IMR-90 (cell line): ENCODE measurements around the gene MACROD1. TPM values are rescaled to one million over a fixed set of nuclear protein-coding genes. Genes with fewer than 3 reads are reported as not detected.

ENCODE experiments used
- ATAC-seq: fragments of 200-7000 bp; cut with Tn5 transposase; 2 replicates; pipeline ENCODE4 v1.9.1; 2020; ENCODE audit warnings: low read depth, mild to moderate bottlenecking, moderate library complexity
- BruUV-seq: library from RNA; stranded (reverse); fragments of 400-500 nt; replicated peaks from 2 replicates; lab custom pipeline; 2021; lab: Mats Ljungman, UMichigan
- CTCF ChIA-PET: fragments of 300-600 bp; formaldehyde crosslinking; extraction: SDS; loops from one replicate; lab custom pipeline; 2021; ENCODE audit warnings: antibody characterized with exemption; lab: Yijun Ruan, JAX
- POLR2A ChIA-PET: fragments of 300-600 bp; sonication (Branson Sonifier 250); formaldehyde crosslinking; loops from one replicate; lab custom pipeline; 2022; ENCODE audit warnings: antibody characterized with exemption; ENCODE audit not compliant: unreplicated experiment; lab: Charles Lee
- DNase-seq: peaks from one replicate; pipeline ENCODE4 v3.0.0; 2013
- H2AFZ ChIP-seq: replicated peaks from 2 replicates; pipeline ENCODE3; 2013; ENCODE audit warnings: low read length, mild to moderate bottlenecking; ENCODE audit not compliant: poor library complexity
- H2AK5ac ChIP-seq: 2 replicates; pipeline ENCODE4 v1.6.1; 2013; ENCODE audit warnings: low read depth, low read length, inconsistent platforms
- H2AK9ac ChIP-seq: replicated peaks from 2 replicates; pipeline ENCODE3; 2013; ENCODE audit warnings: mild to moderate bottlenecking, low read depth, low read length, moderate library complexity; ENCODE audit not compliant: poor library complexity
- H2BK120ac ChIP-seq: 2 replicates; pipeline ENCODE4 v1.6.1; 2013; ENCODE audit warnings: low read depth, low read length, inconsistent platforms
- H2BK15ac ChIP-seq: 3 replicates; pipeline ENCODE4 v1.6.1; 2013; ENCODE audit warnings: low read depth, low read length, inconsistent platforms
- H2BK20ac ChIP-seq: 2 replicates; pipeline ENCODE4 v1.6.1; 2013; ENCODE audit warnings: low read depth, mild to moderate bottlenecking, inconsistent platforms, low read length, moderate library complexity
- H2BK5ac ChIP-seq: 2 replicates; pipeline ENCODE4 v1.6.1; 2013; ENCODE audit warnings: mild to moderate bottlenecking, low read depth, low read length, inconsistent platforms; ENCODE audit not compliant: poor library complexity, severe bottlenecking
- H3K14ac ChIP-seq: replicated peaks from 2 replicates; pipeline ENCODE4 v1.6.1; 2013; ENCODE audit warnings: low read depth, low read length, inconsistent platforms
- H3K18ac ChIP-seq: 2 replicates; pipeline ENCODE4 v1.6.1; 2013; ENCODE audit warnings: low read depth, low read length, control low read depth
- H3K23ac ChIP-seq: 2 replicates; pipeline ENCODE4 v1.6.1; 2013; ENCODE audit warnings: low read depth, low read length, inconsistent platforms
- H3K27ac ChIP-seq: 2 replicates; pipeline ENCODE4 v1.5.1; 2013; ENCODE audit warnings: mild to moderate bottlenecking, control low read depth, low read length; ENCODE audit not compliant: insufficient read depth
- H3K27me3 ChIP-seq: 2 replicates; pipeline ENCODE4 v1.6.1; 2013; ENCODE audit warnings: low read length; ENCODE audit not compliant: control insufficient read depth, insufficient read depth
- H3K36me3 ChIP-seq: 2 replicates; pipeline ENCODE4 v1.6.1; 2013; ENCODE audit warnings: low read length, mixed read lengths; ENCODE audit not compliant: control insufficient read depth, insufficient read depth
- H3K4ac ChIP-seq: 2 replicates; pipeline ENCODE4 v1.6.1; 2013; ENCODE audit warnings: low read depth, low read length, inconsistent platforms
- H3K4me1 ChIP-seq: 2 replicates; pipeline ENCODE4 v1.6.1; 2013; ENCODE audit warnings: low read length, mixed read lengths; ENCODE audit not compliant: control insufficient read depth, insufficient read depth
- H3K4me2 ChIP-seq: 2 replicates; pipeline ENCODE4 v1.6.1; 2013; ENCODE audit warnings: low read depth, mild to moderate bottlenecking, control low read depth, low read length, moderate library complexity
- H3K4me3 ChIP-seq: 2 replicates; pipeline ENCODE4 v1.5.1; 2013; ENCODE audit warnings: low read depth, mild to moderate bottlenecking, control low read depth, low read length, moderate library complexity; ENCODE audit not compliant: insufficient read depth
- H3K56ac ChIP-seq: 2 replicates; pipeline ENCODE4 v1.6.1; 2013; ENCODE audit warnings: low read length, inconsistent platforms; ENCODE audit not compliant: insufficient read depth; ENCODE audit errors: extremely low read depth
- H3K79me1 ChIP-seq, 2 experiments: 2 replicates each; pipeline ENCODE4 v1.6.1; 2013; ENCODE audit warnings: low read length in 2 of 2, inconsistent platforms in 1 of 2, low read depth in 1 of 2
- H3K9ac ChIP-seq: 2 replicates; pipeline ENCODE4 v1.6.1; 2013; ENCODE audit warnings: low read depth, low read length, control low read depth
- H3K9me1 ChIP-seq: 2 replicates; pipeline ENCODE4 v1.6.1; 2013; ENCODE audit warnings: low read length, inconsistent platforms; ENCODE audit not compliant: insufficient read depth
- H3K9me3 ChIP-seq: 2 replicates; pipeline ENCODE4 v1.6.1; 2013; ENCODE audit warnings: low read length; ENCODE audit not compliant: control insufficient read depth, insufficient read depth
- H4K20me1 ChIP-seq: 2 replicates; pipeline ENCODE4 v1.6.1; 2013; ENCODE audit warnings: low read length, inconsistent platforms; ENCODE audit not compliant: insufficient read depth
- H4K5ac ChIP-seq: 2 replicates; pipeline ENCODE4 v1.6.1; 2013; ENCODE audit warnings: mild to moderate bottlenecking, low read depth, low read length, control low read depth
- H4K8ac ChIP-seq, 2 experiments: 2 replicates each; pipeline ENCODE4 v1.6.1; 2013; ENCODE audit warnings: low read depth in 2 of 2, low read length in 2 of 2, control low read depth in 1 of 2, inconsistent platforms in 1 of 2
- H4K91ac ChIP-seq: 2 replicates; pipeline ENCODE4 v1.6.1; 2013; ENCODE audit warnings: low read depth, low read length, inconsistent platforms; ENCODE audit not compliant: insufficient read depth
- CEBPB ChIP-seq: IDR thresholded peaks from 2 replicates; pipeline ENCODE4 v1.6.1; 2012; ENCODE audit warnings: low read depth, low read length, improper control_type of control experiment
- RAD21 ChIP-seq: IDR thresholded peaks from 2 replicates; pipeline ENCODE4 v1.6.1; 2012; ENCODE audit warnings: low read length, improper control_type of control experiment
- WGBS, 2 experiments: methylation state at CpG; one replicate each; pipeline versions ENCODE4 v1.1.5 to v1.1.7; 2013; ENCODE audit warnings: missing lambda C conversion rate in 2 of 2; ENCODE audit not compliant: insufficient read length in 1 of 2; ENCODE audit errors: extremely low coverage in 2 of 2; 5-methylcytosine and 5-hydroxymethylcytosine counted together
- dilution Hi-C: fragments of 300-500 bp; cut with HindIII; formaldehyde crosslinking; loops from one replicate; pipeline ENCODE4 v1.14.3; 2018; ENCODE audit warnings: low sequenced_read_pairs; ENCODE audit not compliant: unreplicated experiment
- in situ Hi-C: fragments of 300-500 bp; cut with MboI; formaldehyde crosslinking; loops from 3 replicates; pipeline ENCODE4 v1.14.3; 2019; ENCODE audit warnings: low sequenced_read_pairs, inconsistent platforms, mixed read lengths
- intact Hi-C: fragments of 100-400 bp; cut with micrococcal nuclease; formaldehyde crosslinking; loops from 2 replicates; pipeline ENCODE4 v1.10.0; 2022
- polyA plus RNA-seq, 3 experiments: library from polyadenylated mRNA; depleted of rRNA; stranded (reverse); fragments of >200 nt; gene quantifications; 2 replicates each; pipeline ENCODE4 v1.2.3, GENCODE V29; 2012; ENCODE audit warnings: low replicate concordance in 1 of 3
- total RNA-seq: library from RNA; depleted of rRNA; stranded (reverse); fragments of >200 nt; gene quantifications from 2 replicates; pipeline ENCODE4 v1.2.3, GENCODE V29; 2012

MACROD1 gene
- total and polyA plus RNA-seq, 2 of the 4 experiments (the other 2 are of a cell fraction) = 2.5 to 9.3 TPM

GRCh38 chr11:64119700-64120099 lies 46.2 kb downstream of the MACROD1 start:
- H4K20me1 ChIP-seq = no peaks in the 10 kb centered on the region
- H3K18ac ChIP-seq = no peak overlapping the region
- 0 out of 2 replicates have a peak overlapping the region, but pooled peaks have one; percentile 2 for H3K14ac ChIP-seq
- H3K9me1 ChIP-seq = peaks cover 13% of the 10 kb centered on the region
- in situ Hi-C loops = no loop called here
- no peak overlapping the region for H3K23ac ChIP-seq
- H2AFZ ChIP-seq = no peak overlapping the region
- peaks cover 21% of the 10 kb centered on the region for H3K4me1 ChIP-seq
- peak overlapping the region; percentile 10; the same call in 1 of the 3 replicates for H2BK15ac ChIP-seq
- H2BK120ac ChIP-seq = peak overlapping the region; percentile 100
- peak overlapping the region; percentile 63 for H2AK9ac ChIP-seq
- ChIA-PET POLR2A (no interaction called here), CTCF (no interaction called here)
- no peak for ATAC-seq
- 93% methylated on average over 13 of the region's 18 CpGs; no CpG with 5 or more reads in 1 of the 2 experiments for WGBS, 2 experiments
- no TSS peak for BruUV-seq
- DNase-seq = no peak
- H3K9ac ChIP-seq = no peak overlapping the region
- peak overlapping the region; percentile 39; the same call in 1 of the 2 replicates for H3K4ac ChIP-seq
- no peak overlapping the region for H3K4me3 ChIP-seq
- no peaks in the 10 kb centered on the region for H3K9me3 ChIP-seq
- peak overlapping the region; percentile 36; the same call in 1 of the 2 replicates for H2BK20ac ChIP-seq
- H3K56ac ChIP-seq = no peak overlapping the region
- H2AK5ac ChIP-seq = peak overlapping the region; percentile 91
- intact Hi-C loops = no loop called here
- H3K4me2 ChIP-seq = no peak overlapping the region
- peaks cover 0 to 26% of the 10 kb centered on the region in 2 experiments; a peak in 2 of 4 replicates for H3K79me1 ChIP-seq
- H3K36me3 ChIP-seq = no peaks in the 10 kb centered on the region
- peak overlapping the region; percentile 99; the same call in 1 of the 2 replicates for H4K91ac ChIP-seq
- H2BK5ac ChIP-seq = no peak overlapping the region
- TF ChIP-seq CEBPB (0 out of 2 replicates have a peak, but pooled peaks have one; percentile 24), RAD21 (no peak)
- dilution Hi-C loops = no loop called here
- no peak overlapping the region for H3K27ac ChIP-seq
- H4K5ac ChIP-seq = no peak overlapping the region
- no peaks in the 10 kb centered on the region for H3K27me3 ChIP-seq
- H4K8ac ChIP-seq = no peak overlapping the region; a peak in 1 of 4 replicates
